ENCODE results near the gene SMARCA1.
"Not testable (repeated sequence)": the region's sequence is repeated elsewhere in the genome, so short reads cannot be mapped to it uniquely, and the experiment has no call there.

The SMARCA1 gene, protein sequence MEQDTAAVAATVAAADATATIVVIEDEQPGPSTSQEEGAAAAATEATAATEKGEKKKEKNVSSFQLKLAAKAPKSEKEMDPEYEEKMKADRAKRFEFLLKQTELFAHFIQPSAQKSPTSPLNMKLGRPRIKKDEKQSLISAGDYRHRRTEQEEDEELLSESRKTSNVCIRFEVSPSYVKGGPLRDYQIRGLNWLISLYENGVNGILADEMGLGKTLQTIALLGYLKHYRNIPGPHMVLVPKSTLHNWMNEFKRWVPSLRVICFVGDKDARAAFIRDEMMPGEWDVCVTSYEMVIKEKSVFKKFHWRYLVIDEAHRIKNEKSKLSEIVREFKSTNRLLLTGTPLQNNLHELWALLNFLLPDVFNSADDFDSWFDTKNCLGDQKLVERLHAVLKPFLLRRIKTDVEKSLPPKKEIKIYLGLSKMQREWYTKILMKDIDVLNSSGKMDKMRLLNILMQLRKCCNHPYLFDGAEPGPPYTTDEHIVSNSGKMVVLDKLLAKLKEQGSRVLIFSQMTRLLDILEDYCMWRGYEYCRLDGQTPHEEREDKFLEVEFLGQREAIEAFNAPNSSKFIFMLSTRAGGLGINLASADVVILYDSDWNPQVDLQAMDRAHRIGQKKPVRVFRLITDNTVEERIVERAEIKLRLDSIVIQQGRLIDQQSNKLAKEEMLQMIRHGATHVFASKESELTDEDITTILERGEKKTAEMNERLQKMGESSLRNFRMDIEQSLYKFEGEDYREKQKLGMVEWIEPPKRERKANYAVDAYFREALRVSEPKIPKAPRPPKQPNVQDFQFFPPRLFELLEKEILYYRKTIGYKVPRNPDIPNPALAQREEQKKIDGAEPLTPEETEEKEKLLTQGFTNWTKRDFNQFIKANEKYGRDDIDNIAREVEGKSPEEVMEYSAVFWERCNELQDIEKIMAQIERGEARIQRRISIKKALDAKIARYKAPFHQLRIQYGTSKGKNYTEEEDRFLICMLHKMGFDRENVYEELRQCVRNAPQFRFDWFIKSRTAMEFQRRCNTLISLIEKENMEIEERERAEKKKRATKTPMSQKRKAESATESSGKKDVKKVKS

DNA sequence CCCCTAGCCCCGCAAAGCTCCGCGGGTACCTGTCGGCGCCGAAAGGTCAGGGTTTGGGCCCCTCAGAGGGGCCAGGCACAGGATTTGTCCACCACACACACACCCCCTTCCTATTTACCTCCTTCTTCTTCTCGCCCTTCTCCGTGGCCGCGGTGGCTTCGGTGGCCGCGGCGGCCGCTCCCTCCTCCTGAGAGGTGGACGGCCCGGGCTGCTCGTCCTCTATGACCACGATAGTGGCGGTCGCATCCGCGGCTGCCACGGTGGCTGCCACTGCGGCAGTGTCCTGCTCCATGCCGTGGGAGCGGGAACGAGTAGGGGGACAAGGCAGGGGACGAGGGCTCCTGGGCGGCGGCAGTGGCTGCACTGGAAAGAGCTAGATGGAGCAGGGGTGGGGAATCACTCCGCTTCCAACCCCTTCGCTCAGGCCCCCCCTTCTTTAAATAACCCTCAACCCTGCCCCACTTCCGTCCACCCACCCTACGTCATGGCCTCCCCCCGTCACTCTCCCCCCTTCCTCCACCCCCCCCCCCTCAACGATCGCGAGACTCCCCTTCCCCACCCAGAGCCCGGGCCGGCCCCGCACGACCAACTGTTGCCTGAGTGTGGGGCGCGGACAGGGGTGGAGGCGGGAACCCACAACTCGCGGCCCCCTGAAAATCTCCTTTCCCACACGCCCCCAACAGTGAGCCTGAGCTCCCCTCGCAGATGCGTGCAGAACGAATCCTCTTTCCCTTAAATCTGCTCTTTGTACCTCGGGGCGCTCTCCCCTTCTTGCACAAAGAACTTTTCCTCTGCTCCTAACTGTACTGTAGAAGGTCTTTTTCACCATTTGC is at the start of gene SMARCA1:
TSS of gene SMARCA1 (minus strand) at position 412 of the 833 bp plus-strand sequence. CDS start at position 292, 120 bp downstream.
- TF ChIP-seq, protein P1, sequence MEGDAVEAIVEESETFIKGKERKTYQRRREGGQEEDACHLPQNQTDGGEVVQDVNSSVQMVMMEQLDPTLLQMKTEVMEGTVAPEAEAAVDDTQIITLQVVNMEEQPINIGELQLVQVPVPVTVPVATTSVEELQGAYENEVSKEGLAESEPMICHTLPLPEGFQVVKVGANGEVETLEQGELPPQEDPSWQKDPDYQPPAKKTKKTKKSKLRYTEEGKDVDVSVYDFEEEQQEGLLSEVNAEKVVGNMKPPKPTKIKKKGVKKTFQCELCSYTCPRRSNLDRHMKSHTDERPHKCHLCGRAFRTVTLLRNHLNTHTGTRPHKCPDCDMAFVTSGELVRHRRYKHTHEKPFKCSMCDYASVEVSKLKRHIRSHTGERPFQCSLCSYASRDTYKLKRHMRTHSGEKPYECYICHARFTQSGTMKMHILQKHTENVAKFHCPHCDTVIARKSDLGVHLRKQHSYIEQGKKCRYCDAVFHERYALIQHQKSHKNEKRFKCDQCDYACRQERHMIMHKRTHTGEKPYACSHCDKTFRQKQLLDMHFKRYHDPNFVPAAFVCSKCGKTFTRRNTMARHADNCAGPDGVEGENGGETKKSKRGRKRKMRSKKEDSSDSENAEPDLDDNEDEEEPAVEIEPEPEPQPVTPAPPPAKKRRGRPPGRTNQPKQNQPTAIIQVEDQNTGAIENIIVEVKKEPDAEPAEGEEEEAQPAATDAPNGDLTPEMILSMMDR (IDR thresholded peaks at IDR 0.05; ENCODE audit: control extremely low read depth, extremely low read depth, low read depth, missing control alignments): no peak
- DNase-seq (ENCODE audit: extremely low spot score): peak; percentile 7
- ChIA-PET POLR2A (no interaction called here), CTCF (no interaction called here)

DNA sequence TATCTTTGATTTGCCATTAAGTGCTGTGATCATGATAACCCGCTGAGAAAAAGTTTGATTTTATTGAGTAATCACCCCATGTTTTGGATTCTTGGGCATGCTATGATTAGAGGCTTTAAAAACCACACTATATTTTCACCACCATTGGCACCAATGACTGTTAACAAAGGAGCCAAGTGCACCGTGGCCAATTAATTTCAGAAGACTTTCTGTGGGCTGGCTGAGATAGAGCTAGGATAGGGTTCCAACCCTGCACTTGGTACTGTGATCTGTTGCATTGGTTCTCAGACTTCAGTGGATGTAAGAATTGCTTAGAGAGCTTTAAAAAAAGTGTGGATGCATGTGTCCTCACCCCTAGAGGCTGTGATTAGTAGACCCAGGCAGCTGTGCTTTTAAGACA is 49.1 kb upstream of the SMARCA1 start:
- TF ChIP-seq, protein P1 (IDR thresholded peaks at IDR 0.05; ENCODE audit: control extremely low read depth, extremely low read depth, low read depth, missing control alignments): no peak
- POLR2A ChIA-PET: no interaction called here
- no peak for DNase-seq (ENCODE audit: extremely low spot score)
- CTCF ChIA-PET: interaction anchor here (0.9 kb wide), 1 partner anchor 32 kb away, joined by 3 read pairs; the partner anchor contains the start of gene OCRL

DNA sequence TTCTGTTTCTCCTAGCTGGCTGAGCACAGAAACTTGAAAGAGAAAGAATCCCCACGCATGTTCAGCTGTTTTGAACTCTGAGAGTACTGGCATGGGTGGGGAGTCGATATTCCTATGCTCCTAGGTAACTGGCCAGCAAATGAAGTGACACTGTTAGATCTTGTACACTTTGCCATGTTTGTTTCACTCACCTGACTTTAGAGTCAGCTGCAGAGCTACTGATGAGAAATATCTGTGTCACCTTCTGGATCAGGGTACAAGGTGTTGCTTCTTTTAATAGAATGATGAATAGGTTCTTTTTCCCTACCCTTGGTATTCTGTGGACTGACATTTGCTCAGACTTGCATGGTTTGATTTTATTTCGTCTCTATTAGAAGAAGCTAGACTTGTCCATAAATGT is 45.1 kb upstream of the SMARCA1 start:
- ChIA-PET CTCF (interaction anchor here (1.4 kb wide), 1 partner anchor 9 kb away, joined by 3 read pairs; no protein-coding TSS in a partner anchor), POLR2A (no interaction called here)
- TF ChIP-seq, protein P1 (IDR thresholded peaks at IDR 0.05; ENCODE audit: control extremely low read depth, extremely low read depth, low read depth, missing control alignments): no peak
- no peak for DNase-seq (ENCODE audit: extremely low spot score)

DNA sequence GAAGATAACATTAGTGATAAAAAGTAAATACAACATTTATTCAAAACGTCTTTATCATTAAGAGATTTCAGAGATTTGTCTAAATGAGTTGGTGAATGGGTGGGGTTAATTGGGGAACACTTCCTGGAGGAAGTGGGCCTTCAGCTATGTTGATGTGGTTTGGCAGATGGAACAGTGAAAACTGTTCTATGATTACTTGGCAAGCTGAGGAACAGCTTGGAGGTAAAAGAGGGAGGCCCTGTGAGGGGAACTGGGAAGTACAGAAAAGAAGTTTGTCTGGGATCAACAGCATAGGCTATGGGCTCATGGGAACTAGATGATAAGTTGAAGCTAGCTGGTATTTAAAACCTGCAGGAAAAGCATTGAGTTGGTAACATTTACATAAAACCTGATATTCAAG is 42.8 kb upstream of the SMARCA1 start:
- TF ChIP-seq, protein P1 (IDR thresholded peaks at IDR 0.05; ENCODE audit: control extremely low read depth, extremely low read depth, low read depth, missing control alignments): no peak
- CTCF ChIA-PET: no interaction called here
- no peak for DNase-seq (ENCODE audit: extremely low spot score)
- POLR2A ChIA-PET: no interaction called here

DNA sequence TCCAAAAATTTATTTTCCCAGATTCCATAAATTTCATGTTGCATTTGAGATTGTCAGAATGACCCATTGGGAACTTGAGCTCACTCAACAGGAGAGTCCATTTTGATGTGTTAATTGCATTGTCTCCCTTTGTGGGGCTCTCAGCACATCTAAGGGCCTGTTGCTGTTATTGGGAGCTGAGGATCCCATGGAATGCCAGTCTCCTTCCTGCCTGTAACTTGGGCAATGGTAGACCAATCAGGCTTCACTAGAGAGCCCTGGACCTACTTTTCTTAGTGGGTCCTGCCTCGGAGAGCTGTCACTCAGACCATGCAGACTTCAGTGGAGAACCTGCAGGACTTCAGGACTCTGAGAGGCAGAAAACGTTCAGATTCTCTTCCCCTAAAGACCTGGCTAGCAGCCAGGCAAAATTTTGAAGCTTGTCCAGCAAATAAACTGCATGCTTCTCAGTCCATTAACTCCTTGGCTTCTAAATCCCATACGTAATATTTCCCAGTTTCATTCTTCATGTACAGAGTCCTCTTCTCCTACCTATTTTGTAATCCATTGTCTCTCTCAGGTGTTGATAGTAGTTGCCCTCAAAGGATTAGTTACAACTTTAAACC is 41.9 kb upstream of the SMARCA1 start:
- ChIA-PET POLR2A (no interaction called here), CTCF (no interaction called here)
- TF ChIP-seq, protein P1 (IDR thresholded peaks at IDR 0.05; ENCODE audit: control extremely low read depth, extremely low read depth, low read depth, missing control alignments): no peak
- no peak for DNase-seq (ENCODE audit: extremely low spot score)

DNA sequence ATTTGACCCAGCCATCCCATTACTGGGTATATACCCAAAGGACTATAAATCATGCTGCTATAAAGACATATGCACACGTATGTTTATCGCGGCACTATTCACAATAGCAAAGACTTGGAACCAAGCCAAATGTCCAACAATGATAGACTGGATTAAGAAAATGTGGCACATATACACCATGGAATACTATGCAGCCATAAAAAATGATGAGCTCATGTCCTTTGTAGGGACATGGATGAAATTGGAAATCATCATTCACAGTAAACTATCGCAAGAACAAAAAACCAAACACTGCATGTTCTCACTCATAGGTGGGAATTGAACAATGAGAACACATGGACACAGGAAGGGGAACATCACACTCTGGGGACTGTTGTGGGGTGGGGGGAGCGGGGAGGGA is 41.1 kb upstream of the SMARCA1 start:
- POLR2A ChIA-PET; CTCF ChIA-PET; DNase-seq (ENCODE audit: extremely low spot score): not testable (repeated sequence)

Measured in GM10248 (cell line).